COLO668 (cell line): ENCODE data around the gene ZRANB1.

Experiments used
- DNase-seq: peaks from one replicate; lab custom pipeline; 2025; ENCODE audit not compliant: unreplicated experiment; lab: John Stamatoyannopoulos, UW

The ZRANB1 gene

DNA sequence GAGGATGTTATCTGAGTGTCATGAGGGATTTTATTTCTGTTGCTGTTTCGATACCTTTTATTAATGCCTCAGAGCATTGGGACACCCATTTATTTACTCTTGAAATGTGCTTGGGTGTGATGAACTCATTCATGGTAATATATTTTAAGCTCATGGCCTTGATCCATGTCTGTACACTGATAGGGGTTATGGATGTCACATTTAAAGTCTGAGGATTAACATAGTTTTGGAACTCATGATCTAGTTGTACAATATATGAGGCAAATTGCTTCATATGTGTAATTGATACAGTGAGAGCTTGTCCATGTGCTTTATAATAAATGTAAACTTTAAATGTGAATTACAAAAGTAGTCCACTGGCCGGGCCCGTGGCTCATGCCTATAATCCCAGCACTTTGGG lies 23.0 kb upstream of the ZRANB1 start:
- no peak for DNase-seq

DNA sequence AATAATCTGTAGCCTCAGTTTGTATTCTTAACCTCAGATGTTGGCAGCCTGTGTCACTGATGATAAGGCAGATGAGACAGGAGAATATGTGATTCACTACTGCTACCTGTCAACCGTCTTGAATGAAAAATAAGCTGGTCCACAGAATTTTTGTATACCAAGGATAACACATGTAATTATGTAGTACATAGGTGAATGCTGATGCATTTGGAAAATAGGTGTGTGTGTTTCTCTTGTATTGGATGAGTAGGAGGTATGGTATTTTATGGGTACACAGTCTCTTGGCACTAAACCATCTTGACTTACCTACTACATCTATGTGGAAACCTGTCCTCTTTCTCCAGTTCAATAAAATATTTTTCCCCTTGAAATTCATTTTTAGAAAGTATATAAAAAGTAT lies 20.7 kb upstream of the ZRANB1 start:
- DNase-seq: no peak

DNA sequence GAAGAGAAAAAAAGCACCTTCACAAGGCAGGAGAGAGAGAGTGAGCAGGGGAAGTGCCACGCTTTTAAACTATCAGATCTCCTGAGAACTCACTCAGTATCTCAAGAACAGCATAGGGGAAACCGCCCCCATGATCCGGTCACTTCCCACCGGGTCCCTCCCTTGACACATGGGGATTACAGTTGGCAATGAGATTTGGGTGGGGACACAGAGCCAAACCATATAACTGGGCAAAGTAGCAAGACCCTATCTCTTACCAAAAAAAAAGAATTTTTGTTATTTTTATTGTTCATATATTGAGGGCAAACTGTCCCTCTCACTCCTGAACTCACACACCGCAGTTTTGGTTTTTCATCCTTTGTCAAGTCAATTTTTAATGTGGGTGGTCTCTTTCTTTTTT lies 18.2 kb upstream of the ZRANB1 start:
- DNase-seq: no peak

DNA sequence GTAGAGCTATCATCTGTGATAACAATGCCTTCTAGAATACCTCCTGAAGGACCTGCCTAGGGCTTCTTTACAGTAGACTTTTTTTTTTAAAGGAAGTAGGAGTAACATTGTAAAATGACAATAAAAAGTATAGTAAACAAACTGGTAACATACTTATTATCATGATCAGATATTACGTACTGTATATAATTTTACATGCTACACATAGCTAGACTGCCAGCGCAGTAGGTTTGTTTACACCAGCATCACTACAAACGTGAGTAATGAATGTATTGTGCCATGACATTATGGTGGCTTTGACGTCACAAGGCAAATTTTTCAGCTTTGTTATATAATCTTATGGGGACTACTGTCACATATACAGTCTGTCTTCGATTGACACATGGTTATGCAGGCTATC lies 15.4 kb upstream of the ZRANB1 start:
- no peak for DNase-seq

DNA sequence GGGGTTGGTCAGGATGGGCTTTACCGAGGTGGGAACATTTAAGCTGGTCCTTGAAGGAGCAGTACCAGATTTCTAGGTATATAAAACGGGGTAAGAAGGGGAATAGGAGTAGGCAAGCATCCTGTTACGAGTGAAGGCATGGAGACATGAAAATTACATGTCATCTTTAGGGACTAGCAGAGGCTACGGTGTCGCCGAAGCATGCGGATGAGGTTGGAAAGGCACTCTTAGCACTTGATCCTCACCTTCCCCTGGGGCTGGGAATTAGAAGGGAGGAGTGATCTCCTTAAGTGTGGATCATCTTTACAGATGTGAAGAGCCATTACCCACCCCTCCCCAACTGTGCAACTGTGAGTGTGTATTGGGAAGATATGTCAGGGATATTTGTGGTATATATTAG lies 13.8 kb upstream of the ZRANB1 start:
- DNase-seq: no peak

DNA sequence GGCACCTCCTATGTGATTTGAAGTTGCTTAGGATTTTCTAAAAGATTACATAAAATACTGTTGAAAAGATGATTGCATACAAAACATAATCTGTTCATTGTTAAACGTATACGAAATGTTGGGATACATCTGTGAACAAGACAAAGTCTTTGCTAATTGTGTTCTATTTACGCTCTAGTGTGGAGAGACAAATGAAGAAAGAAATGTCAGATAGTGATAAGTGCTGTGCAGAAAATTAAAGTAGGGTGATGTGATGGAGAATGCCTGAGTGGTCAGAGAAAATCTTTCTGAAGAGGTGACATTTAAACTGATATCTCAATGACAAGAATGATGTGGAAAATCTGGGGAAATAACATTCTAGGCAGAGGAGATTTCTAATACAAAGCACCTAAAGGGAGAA lies 13.4 kb upstream of the ZRANB1 start:
- DNase-seq: no peak

DNA sequence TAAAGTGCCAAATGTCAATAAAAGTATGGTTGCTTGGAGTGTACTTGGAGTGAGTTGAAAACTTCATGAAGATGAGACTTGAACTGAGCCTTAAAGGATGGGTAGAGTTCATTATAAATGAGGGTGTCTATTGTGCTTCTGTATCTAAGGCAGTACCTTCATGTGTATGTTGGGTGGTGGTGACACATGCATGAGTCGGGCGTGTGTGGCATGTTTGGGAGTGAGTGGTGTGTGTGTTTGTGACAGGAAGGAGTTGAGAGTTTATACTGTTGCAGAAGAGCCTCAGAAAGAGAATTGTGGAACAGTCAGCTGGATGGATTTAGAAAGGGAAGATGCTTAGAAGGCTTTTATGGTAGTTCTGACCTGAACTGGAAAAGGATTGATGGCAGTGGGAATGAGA lies 6.0 kb upstream of the ZRANB1 start:
- DNase-seq: no peak

DNA sequence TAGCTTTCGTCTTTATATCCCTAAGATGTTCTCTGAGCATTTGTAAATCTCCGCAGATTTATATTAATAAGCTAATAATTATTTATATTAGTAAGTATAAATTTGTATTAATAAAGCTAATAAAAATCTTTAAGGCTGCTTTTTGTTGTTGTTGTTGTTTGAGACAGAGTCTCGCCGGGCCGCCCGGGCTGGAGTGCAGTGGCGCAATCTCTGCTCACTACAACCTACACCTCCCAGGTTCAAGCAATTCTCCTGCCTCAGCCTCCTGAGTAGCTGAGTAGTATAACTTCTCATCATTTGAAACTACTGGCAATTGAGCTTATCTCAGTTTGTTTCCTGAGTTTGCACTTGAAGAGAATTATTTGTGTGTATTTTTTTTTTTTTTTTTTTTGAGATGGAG lies 5.1 kb upstream of the ZRANB1 start:
- no peak for DNase-seq

DNA sequence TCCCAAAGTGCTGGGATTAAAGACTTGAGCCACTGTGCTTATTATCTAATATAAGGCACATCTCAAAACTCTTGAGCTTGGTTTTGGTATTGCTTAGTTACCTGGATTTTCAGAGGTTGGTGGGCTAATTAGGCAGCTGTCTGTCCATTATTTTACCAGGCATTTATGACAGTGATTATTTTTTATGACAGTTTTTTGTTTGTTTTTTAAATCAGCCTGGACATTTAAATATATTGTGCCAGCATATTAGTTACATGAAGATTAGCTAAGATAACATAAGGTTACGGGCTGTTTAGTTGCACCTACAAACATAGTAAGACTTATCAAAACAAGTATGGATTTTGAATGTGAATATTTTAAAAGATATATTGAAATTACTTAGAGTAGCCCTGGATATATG lies 2.6 kb upstream of the ZRANB1 start:
- DNase-seq: no peak

DNA sequence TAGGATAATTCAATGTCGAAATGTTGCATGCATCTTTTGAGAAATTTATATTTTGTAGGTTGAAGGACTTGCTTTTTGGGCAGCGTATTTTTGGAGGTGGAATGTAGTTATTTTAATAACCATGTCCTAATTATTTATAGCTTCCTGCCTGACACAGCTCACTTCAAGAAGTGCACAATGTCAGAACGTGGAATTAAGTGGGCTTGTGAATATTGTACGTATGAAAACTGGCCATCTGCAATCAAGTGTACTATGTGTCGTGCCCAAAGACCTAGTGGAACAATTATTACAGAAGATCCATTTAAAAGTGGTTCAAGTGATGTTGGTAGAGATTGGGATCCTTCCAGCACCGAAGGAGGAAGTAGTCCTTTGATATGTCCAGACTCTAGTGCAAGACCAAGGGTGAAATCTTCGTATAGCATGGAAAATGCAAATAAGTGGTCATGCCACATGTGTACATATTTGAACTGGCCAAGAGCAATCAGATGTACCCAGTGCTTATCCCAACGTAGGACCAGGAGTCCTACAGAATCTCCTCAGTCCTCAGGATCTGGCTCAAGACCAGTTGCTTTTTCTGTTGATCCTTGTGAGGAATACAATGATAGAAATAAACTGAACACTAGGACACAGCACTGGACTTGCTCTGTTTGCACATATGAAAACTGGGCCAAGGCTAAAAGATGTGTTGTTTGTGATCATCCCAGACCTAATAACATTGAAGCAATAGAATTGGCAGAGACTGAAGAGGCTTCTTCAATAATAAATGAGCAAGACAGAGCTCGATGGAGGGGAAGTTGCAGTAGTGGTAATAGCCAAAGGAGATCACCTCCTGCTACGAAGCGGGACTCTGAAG lies 620 bp downstream of the ZRANB1 start:
- no peak for DNase-seq

DNA sequence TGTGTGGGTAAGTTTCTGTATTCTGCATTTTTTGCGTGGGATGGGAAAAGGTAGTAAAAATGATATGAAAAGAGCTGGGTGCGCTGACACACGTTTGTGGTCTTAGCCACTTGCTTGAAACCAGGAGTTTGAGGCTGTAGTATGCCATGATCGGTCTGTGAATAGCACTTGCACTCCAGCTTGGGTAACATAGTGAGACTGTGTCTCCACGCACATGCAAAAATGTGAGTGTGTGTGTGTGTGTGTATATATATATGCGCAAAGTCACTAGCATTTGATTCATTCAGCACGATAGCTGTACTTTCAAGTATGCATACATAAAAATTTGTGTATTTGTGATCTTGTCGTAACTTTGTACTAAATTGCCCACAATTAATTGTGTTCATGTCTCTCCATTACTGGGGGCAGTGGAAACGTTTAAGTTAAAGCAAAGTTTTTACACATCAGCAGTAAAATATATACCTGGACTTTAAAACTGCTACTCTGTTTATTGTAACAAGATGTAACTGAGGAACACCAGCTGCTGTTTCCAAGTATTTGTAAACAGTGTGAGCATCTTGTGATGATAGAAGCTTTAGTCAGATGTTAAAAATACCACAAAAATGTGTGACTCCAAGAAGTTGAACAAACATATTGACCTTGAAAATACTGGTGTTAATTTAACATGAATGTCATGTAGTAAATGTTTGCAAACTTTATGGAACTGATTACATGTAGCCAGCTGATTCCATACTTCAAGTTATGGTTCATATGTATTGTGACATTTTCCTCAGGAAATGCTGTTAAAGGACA lies 1.6 kb downstream of the ZRANB1 start:
- DNase-seq: no peak

DNA sequence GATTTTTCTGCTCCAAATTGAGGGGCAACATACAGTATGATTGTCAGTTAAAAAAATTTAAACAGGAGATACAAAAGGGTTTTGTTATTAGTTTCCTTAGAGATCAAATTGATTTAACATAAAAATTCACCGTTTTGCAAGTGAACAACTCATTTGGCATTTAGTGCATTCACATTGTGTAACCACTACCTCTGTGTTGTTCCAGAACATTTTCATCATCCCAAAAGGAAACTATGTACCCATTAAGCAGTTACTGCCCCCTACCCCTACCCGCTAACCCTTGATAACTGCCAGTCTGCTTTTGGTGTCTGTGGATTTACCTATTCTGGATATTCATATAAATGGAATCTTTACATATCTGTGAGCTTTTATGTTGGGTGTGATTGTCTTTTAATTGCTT lies 3.1 kb downstream of the ZRANB1 start:
- DNase-seq: no peak

DNA sequence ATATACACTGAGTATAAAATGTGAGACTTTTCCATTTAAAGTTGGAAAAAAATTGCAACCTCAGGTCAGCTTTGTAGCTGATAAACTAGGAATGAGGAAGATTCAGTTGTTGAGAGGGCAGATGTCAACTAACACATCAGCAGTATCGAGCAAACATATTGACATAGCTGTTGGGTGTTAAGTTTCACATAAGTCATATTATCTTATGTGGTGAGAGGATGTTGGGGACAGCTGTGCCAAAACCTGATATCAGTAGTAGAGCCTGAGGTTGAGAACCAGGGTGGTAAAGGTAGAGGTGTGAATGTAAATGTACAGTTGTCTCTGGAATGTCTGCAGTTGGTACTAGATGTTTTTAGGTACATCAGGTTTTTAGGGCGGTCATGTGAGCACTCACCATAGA lies 5.0 kb downstream of the ZRANB1 start:
- DNase-seq: peak; percentile 54

DNA sequence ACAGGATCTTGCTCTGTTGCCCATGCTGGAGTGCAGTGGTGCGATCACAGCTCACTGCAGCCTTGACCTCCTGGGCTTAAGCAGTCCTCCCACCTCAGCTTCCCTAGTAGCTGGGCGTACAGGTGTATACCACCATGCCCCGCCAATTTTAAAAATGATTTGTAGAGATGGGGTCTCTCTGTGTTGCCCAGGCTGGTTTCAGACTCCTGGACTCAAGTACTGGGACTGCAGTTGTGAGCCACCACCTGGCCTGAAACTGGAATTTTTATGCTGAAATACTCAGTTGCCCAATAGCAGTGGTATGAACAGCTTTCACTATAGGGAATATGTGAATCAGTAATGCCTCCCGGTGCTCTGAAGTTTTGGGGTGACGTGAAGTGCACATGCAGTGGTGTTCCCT lies 7.6 kb downstream of the ZRANB1 start:
- DNase-seq: no peak

DNA sequence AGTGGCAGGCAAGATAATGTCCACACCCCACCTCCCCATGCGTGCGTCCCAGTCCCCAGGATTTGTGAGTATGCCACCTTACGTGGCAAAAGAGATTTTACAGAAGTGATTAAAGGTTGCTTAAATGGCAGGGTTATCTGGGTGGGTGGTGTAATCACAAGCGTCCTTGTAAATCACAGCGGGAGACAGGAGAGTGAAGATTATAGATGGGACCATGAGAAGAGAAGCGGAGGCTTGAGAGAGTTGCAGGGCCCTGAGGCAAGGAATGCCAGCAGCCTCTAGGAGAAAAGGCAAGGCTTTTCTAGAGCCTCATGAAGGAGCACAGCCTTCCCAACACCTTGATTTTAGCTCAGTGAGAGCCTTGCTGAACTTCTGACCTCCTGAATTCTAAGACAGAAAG lies 10.2 kb downstream of the ZRANB1 start:
- no peak for DNase-seq

DNA sequence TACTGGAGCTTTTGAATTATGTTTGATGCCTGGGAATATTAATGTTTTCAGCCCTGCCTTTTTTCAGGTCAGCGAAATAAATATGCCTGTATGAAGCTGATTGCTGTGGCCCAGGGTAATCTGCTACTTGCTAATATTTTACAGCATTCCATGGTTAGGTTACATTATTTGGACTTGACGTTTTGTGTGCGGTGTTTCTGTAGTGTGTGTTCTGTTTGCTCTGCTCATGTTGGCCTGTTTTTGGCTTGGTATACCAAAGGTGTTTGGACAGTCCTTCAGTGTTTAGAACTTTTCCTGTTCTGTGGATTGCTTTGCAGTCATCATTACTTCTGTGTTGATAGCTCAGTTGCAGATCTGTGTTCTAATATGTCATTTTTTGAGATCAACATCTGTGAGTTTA lies 11.5 kb downstream of the ZRANB1 start:
- DNase-seq: no peak

DNA sequence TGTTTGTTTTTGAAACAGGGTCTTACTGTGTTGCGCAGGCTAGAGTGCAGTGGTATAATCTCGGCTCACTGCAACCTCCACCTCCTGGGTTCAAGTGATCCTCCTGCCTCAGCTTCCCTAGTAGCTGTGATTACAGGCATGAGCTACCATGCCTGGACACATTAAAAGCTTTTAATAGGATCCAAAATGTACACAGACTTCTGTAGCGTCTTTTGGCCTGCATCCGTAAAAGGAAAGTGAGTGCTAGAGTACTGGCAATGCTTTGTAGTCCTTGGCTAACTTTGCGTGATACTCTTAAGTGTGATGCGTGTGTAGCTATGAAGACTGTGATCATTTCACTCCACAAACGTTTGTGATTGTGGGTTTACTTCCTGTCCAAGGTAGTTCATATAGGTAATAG lies 13.3 kb downstream of the ZRANB1 start:
- DNase-seq: no peak

DNA sequence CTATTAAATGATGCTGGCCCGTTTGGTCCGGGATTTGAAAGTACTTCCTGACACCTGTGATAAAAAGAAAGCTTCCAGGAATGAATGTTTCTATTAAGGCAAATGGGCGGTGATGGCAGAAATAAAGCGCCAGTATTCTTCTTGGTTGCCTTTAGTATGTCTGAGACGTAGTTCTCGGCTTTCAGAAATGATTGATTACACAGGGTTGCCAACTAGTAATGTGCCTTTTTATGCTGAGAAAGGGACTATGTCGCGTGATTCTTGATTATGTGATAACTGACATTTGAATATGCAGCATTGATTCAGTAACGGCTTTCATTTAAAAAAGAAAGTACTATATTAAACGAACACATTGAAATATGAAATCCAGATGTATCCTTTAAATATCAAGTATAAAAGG lies 13.9 kb downstream of the ZRANB1 start:
- DNase-seq: no peak

DNA sequence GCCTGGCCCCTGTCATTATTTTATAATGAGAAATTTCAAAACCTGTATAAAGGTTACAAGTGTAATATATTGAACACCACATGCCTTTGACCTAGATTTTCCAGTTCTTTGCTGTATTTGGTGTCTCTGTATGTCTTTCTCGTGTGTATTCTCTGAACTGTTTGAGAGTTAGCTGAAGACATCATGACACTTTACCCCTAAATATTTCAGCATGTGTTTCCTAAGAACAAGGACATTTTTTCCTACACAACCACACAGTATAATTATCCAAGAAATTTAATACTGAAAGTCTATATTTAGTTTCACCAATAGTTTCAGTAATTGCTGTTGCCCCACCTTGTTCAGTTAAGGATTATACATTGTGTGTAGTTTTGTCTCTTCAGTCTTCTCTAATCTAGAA lies 14.8 kb downstream of the ZRANB1 start:
- DNase-seq: no peak

DNA sequence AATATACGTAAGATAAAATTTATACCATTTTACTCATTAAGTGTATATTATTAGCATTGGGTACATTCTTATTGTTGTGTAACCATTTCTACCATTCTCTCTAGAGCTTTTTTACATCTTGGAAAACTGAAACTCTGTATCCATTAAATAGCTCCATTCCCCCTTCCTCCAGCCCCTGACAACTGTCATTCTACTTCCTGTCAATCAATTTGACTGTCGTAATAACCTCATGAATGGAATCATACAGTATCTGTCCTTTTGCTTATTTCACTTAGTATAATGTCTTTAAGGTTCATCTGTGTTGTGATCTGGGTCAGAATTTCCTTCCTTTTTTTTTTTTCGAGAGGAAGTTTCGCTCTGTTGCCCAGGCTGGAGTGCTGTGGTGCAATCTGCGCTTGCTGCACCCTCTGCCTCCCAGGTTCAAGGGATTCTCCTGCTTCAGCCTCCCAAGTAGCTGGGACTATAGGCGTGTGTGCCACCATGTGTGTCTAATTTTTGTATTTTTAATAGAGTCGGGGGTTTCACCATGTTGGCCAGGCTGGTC lies 15.6 kb downstream of the ZRANB1 start:
- DNase-seq: no peak

DNA sequence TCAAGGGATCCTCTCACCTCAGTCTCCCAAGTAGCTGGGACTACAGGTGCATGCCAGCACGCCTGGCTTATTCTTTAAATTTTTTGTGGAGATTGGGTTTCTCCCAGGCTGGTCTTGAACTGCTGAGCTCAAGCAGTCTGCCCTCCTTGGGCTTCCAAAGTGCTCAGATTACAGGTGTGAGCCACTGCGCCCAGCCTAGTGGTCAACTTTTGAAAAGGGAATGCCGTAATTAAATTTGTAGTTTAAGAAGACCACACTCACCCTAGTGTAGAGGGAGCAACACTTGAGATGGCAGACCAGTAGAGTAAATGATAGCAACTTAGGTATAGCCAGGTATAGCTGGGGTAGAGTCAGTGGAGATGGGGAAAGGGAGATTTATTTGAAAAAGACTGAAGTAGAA lies 17.6 kb downstream of the ZRANB1 start:
- DNase-seq: no peak

DNA sequence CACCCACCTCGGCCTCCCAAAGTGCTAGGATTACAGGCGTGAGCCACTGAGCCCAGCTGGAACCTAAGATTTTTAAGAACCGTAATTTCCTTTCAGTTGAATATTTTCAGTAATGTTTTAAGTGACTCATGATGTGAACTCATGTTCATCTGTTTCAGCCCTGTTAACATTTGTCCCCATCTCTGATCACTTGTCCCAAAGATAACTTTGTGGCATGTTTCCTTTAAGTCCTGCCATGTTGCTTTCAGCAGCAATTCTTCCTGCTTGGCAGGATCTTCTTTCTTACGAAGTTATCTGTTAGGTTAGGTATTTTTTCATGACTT lies 19.3 kb downstream of the ZRANB1 start:
- DNase-seq: no peak
